Caco-2 (cell line): ENCODE data around the gene PCDH19. TPM values are rescaled to one million over a fixed set of nuclear protein-coding genes. Genes with fewer than 3 reads are reported as not detected.

Experiments
- BruUV-seq: library from RNA; stranded (reverse); fragments of 400-500 nt; replicated peaks from 2 replicates; lab custom pipeline; 2021; lab: Mats Ljungman, UMichigan
- CTCF ChIA-PET: fragments of 300-600 bp; sonication (Branson Sonifier 250); formaldehyde crosslinking; loops from one replicate; lab custom pipeline; 2022; ENCODE audit warnings: antibody characterized with exemption; lab: Charles Lee
- POLR2A ChIA-PET: fragments of 300-600 bp; sonication (Branson Sonifier 250); formaldehyde crosslinking; loops from one replicate; lab custom pipeline; 2022; ENCODE audit warnings: antibody characterized with exemption; lab: Charles Lee
- DNase-seq, 2 experiments: peaks; one replicate each; pipeline versions ENCODE4 v3.0.0 to v3.0.0-alpha.2; 2020 to 2022
- H3K27me3 ChIP-seq: replicated peaks from 2 replicates; pipeline ENCODE4 v1.6.0; 2011; ENCODE audit warnings: low read length; ENCODE audit not compliant: control insufficient read depth, insufficient read depth
- H3K36me3 ChIP-seq: 2 replicates; pipeline ENCODE4 v1.5.1; 2011; ENCODE audit warnings: low read length; ENCODE audit not compliant: control insufficient read depth, insufficient read depth
- H3K4me1 ChIP-seq: fragments of 250-450 bp; sonication (Bioruptor Pico); 2 replicates; pipeline ENCODE4 v1.5.1; 2020; ENCODE audit warnings: mild to moderate bottlenecking
- H3K4me3 ChIP-seq: 2 replicates; pipeline ENCODE4 v1.5.1; 2011; ENCODE audit warnings: low read depth, mild to moderate bottlenecking, control low read depth, low read length
- H3K9me3 ChIP-seq: fragments of 250-450 bp; sonication (Bioruptor Pico); 2 replicates; pipeline ENCODE4 v1.5.1; 2020; ENCODE audit warnings: mild to moderate bottlenecking, moderate library complexity
- H3K27ac Mint-ChIP-seq: one replicate; pipeline ENCODE4 v1.8.0; 2022; ENCODE audit warnings: mixed read lengths; ENCODE audit not compliant: unreplicated experiment
- H3K27me3 Mint-ChIP-seq: one replicate; pipeline ENCODE4 v1.8.0; 2022; ENCODE audit warnings: mixed read lengths; ENCODE audit not compliant: insufficient read depth, unreplicated experiment
- H3K36me3 Mint-ChIP-seq: one replicate; pipeline ENCODE4 v1.8.0; 2022; ENCODE audit warnings: mild to moderate bottlenecking, mixed read lengths; ENCODE audit not compliant: insufficient read depth, unreplicated experiment
- H3K4me1 Mint-ChIP-seq: one replicate; pipeline ENCODE4 v1.8.0; 2022; ENCODE audit warnings: low read depth, mixed read lengths; ENCODE audit not compliant: unreplicated experiment
- H3K4me3 Mint-ChIP-seq: one replicate; pipeline ENCODE4 v1.8.0; 2022; ENCODE audit warnings: mild to moderate bottlenecking, moderate library complexity, mixed read lengths; ENCODE audit not compliant: unreplicated experiment
- H3K9me3 Mint-ChIP-seq: one replicate; pipeline ENCODE4 v1.8.0; 2022; ENCODE audit warnings: mixed read lengths; ENCODE audit not compliant: unreplicated experiment
- intact Hi-C: fragments of 100-400 bp; cut with micrococcal nuclease; formaldehyde crosslinking; loops from one replicate; pipeline ENCODE4 v1.10.0; 2022; ENCODE audit not compliant: unreplicated experiment
- total RNA-seq: library from RNA; stranded (reverse); gene quantifications from 2 replicates; pipeline ENCODE4 v1.2.3, GENCODE V29; 2022
- TF ChIP-seq, protein P1 (sequence below), 2 experiments: fragments of 200-600 bp in 1 of 2; IDR thresholded peaks; 1 replicate in 1 of 2; 2 replicates in 1 of 2; pipeline versions ENCODE4 v1.5.1 to v1.8.0; 2011 to 2022; ENCODE audit warnings: antibody characterized with exemption in 1 of 2, control low read depth in 1 of 2, inconsistent platforms in 1 of 2, low read depth in 1 of 2, low read length in 1 of 2, mild to moderate bottlenecking in 1 of 2, moderate library complexity in 1 of 2; ENCODE audit not compliant: insufficient read depth in 1 of 2, severe bottlenecking in 1 of 2, unreplicated experiment in 1 of 2

The PCDH19 gene
- total RNA-seq, 1 experiment from 2014 or later, result 0.11 TPM

DNA sequence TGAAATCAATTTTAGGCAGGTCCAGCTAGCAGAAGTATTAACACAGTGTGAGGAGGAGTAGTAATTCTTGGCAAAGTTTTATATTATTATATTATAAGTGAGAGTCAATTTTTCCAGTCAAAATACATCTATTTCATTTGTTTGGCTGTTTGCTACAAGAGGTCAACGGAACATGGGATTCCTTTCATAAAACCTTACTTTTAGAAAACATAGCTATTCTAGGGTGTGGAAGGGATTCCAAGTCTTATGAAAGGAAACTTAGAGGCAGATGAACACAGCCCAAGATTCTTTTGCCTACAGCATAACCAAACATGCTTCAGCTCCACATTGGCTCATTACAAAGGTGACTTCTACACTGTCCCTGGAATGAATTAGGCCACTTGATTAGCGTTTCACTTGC, 29.9 kb upstream of the PCDH19 start:
- no TSS peak for BruUV-seq
- TF ChIP-seq, protein P1, sequence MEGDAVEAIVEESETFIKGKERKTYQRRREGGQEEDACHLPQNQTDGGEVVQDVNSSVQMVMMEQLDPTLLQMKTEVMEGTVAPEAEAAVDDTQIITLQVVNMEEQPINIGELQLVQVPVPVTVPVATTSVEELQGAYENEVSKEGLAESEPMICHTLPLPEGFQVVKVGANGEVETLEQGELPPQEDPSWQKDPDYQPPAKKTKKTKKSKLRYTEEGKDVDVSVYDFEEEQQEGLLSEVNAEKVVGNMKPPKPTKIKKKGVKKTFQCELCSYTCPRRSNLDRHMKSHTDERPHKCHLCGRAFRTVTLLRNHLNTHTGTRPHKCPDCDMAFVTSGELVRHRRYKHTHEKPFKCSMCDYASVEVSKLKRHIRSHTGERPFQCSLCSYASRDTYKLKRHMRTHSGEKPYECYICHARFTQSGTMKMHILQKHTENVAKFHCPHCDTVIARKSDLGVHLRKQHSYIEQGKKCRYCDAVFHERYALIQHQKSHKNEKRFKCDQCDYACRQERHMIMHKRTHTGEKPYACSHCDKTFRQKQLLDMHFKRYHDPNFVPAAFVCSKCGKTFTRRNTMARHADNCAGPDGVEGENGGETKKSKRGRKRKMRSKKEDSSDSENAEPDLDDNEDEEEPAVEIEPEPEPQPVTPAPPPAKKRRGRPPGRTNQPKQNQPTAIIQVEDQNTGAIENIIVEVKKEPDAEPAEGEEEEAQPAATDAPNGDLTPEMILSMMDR (IDR thresholded peaks at IDR 0.05; ENCODE audit: insufficient read depth in 1 of 2, low read depth in 1 of 2, low read length in 1 of 2, severe bottlenecking in 1 of 2, unreplicated experiment in 1 of 2), result no peak
- Mint-ChIP-seq H3K4me3 (no peak overlapping the region), H3K9me3 (no peaks in the 10 kb centered on the region), H3K27me3 (peaks cover 7% of the 10 kb centered on the region), H3K27ac (no peak overlapping the region), H3K4me1 (no peaks in the 10 kb centered on the region), H3K36me3 (no peaks in the 10 kb centered on the region)
- ChIA-PET POLR2A (no interaction called here), CTCF (interaction anchor here (0.6 to 0.8 kb wide), 2 partner anchors 328 to 1287 kb away, joined by 3 to 4 read pairs; no protein-coding TSS in a partner anchor)
- Histone ChIP-seq H3K36me3 (no peaks in the 10 kb centered on the region), H3K4me1 (no peaks in the 10 kb centered on the region), H3K27me3 (no peaks in the 10 kb centered on the region), H3K4me3 (no peak overlapping the region), H3K9me3 (no peaks in the 10 kb centered on the region)
- DNase-seq, result no peak
- intact Hi-C loops, result no loop called here

DNA sequence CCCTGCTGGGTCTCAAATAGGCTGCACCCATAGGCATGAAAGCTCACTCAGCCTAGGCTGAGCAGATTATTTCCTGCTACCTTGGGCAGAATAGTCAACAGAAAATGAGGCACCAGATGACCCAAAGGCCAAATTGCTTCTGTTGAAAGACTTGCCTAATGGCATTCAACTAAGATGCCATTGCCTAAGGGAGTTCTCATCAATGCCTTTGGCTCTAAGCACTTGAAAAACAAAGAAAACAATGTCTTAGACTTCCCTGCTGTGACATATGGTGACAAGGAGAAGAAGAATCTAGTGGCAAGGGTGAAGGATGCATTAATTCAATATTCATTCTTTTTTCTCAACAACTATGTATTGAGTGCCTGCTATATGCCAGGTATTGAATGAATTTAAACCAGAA, 25.7 kb upstream of the PCDH19 start:
- ChIA-PET POLR2A (no interaction called here), CTCF (no interaction called here)
- H3K36me3 ChIP-seq, result no peaks in the 10 kb centered on the region
- Mint-ChIP-seq H3K9me3 (no peaks in the 10 kb centered on the region), H3K4me1 (no peaks in the 10 kb centered on the region), H3K27ac (no peak overlapping the region), H3K4me3 (no peak overlapping the region), H3K27me3 (peaks cover 7% of the 10 kb centered on the region), H3K36me3 (no peaks in the 10 kb centered on the region)
- TF ChIP-seq, protein P1 (IDR thresholded peaks at IDR 0.05; ENCODE audit: insufficient read depth in 1 of 2, low read depth in 1 of 2, low read length in 1 of 2, severe bottlenecking in 1 of 2, unreplicated experiment in 1 of 2), result no peak
- intact Hi-C loops, result no loop called here
- H3K9me3 ChIP-seq, result no peaks in the 10 kb centered on the region
- no peak overlapping the region for H3K4me3 ChIP-seq
- DNase-seq, result no peak
- BruUV-seq, result no TSS peak
- H3K4me1 ChIP-seq, result no peaks in the 10 kb centered on the region
- H3K27me3 ChIP-seq, result no peaks in the 10 kb centered on the region

DNA sequence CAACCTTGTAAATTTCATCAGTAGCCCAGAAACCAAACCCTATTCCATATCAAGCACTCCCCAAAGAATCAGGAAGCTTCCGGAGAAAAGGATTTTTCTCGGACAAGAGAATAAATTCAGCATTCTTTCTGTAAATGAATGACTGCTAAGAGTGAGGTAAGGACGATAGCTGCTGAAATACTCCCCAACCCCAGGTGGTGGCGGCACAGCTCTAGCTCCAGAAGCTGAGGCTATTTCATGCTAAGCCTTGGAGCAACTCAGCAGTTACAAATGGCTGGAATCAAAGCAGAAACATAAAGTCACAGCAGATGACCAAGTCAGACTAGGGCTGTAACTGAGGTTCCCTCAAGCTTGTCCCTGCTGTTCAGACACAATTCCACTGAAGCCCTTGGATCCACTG, 13.9 kb upstream of the PCDH19 start:
- intact Hi-C loops, result no loop called here
- CTCF ChIA-PET, result no interaction called here
- TF ChIP-seq, protein P1 (IDR thresholded peaks at IDR 0.05; ENCODE audit: insufficient read depth in 1 of 2, low read depth in 1 of 2, low read length in 1 of 2, severe bottlenecking in 1 of 2, unreplicated experiment in 1 of 2), result peak in 1 of 2 experiments; percentile 29

More for the DNA sequence above, 13.9 kb upstream of the PCDH19 start:
- Histone ChIP-seq H3K9me3 (no peaks in the 10 kb centered on the region), H3K4me1 (no peaks in the 10 kb centered on the region), H3K36me3 (no peaks in the 10 kb centered on the region), H3K4me3 (no peak overlapping the region), H3K27me3 (no peaks in the 10 kb centered on the region)
- H3K4me3 Mint-ChIP-seq, result no peak overlapping the region
- H3K27ac Mint-ChIP-seq, result no peak overlapping the region
- BruUV-seq, result no TSS peak
- no peaks in the 10 kb centered on the region for H3K9me3 Mint-ChIP-seq
- POLR2A ChIA-PET, result no interaction called here
- peak; percentile 20 to 22 for DNase-seq
- no peaks in the 10 kb centered on the region for H3K4me1 Mint-ChIP-seq
- no peaks in the 10 kb centered on the region for H3K36me3 Mint-ChIP-seq
- H3K27me3 Mint-ChIP-seq, result no peaks in the 10 kb centered on the region
